Transverse colon (tissue), 4 donors: ENCODE measurements around the gene KIAA1958. TPM values are rescaled to one million over a fixed set of nuclear protein-coding genes. Genes with fewer than 3 reads are reported as not detected.

ENCODE experiments used
- DNase-seq: peaks from one replicate; pipeline ENCODE4 v3.0.0-alpha.2; 2019
- H3K27ac ChIP-seq, 4 donors: fragments of 200-600 bp; sonication (generic); 2 replicates each; pipeline ENCODE4 v1.5.1; 2016 to 2018; ENCODE audit warnings: inconsistent platforms in 4 of 4
- H3K27me3 ChIP-seq: fragments of 200-600 bp; sonication (generic); 2 replicates; pipeline ENCODE4 v1.5.1; 2017; ENCODE audit warnings: inconsistent platforms
- H3K36me3 ChIP-seq, 4 donors: fragments of 200-600 bp; sonication (generic); 2 replicates each; pipeline ENCODE4 v1.5.1; 2017 to 2019; ENCODE audit warnings: inconsistent platforms in 4 of 4
- H3K4me1 ChIP-seq, 4 donors: fragments of 200-600 bp; sonication (generic); 2 replicates each; pipeline ENCODE4 v1.5.1; 2017 to 2020; ENCODE audit warnings: inconsistent platforms in 4 of 4
- H3K4me3 ChIP-seq, 4 donors: fragments of 200-600 bp; sonication (generic); 1 replicate in 1 of 4; 2 replicates in 3 of 4; pipeline versions ENCODE4 v1.5.1 to v1.6.1; 2017 to 2019; ENCODE audit warnings: inconsistent platforms in 4 of 4
- H3K9me3 ChIP-seq, 2 donors: fragments of 200-600 bp; sonication (generic); 2 replicates each; pipeline ENCODE4 v1.5.1; 2017 to 2019; ENCODE audit warnings: inconsistent platforms in 2 of 2
- EP300 ChIP-seq: sonication (generic); formaldehyde crosslinking; IDR thresholded peaks from one replicate; pipeline ENCODE4 v1.6.1; 2017; ENCODE audit warnings: antibody characterized with exemption, low read depth
- POLR2A ChIP-seq: fragments of 450-650 bp; IDR thresholded peaks from one replicate; pipeline ENCODE4 v1.6.1; 2016; ENCODE audit warnings: antibody characterized with exemption, mild to moderate bottlenecking, moderate library complexity
- POLR2AphosphoS5 ChIP-seq, 3 donors: sonication (generic); formaldehyde crosslinking; IDR thresholded peaks; one replicate each; pipeline ENCODE4 v1.6.1; 2016; ENCODE audit warnings: antibody characterized with exemption in 3 of 3
- WGBS, 2 donors: methylation state at CpG; one replicate each; pipeline ENCODE4 v1.1.5; 2018; ENCODE audit warnings: low coverage in 1 of 2; 5-methylcytosine and 5-hydroxymethylcytosine counted together
- in situ Hi-C, 4 donors: fragments of 200-750 bp; cut with MboI; loops; one replicate each; pipeline versions ENCODE4 v1.15.0 to v1.15.1; 2017; ENCODE audit warnings: low sequenced_read_pairs in 3 of 4, low pct_ligation_motif_present in 1 of 4, low pct_unique_long_range_greater_than_20kb in 1 of 4
- intact Hi-C: fragments of 100-400 bp; cut with DNase I; formaldehyde crosslinking; loops from one replicate; pipeline ENCODE4 v1.15.1; 2023; ENCODE audit warnings: low total_unique reads
- total RNA-seq, 4 donors: library from RNA; depleted of rRNA; stranded (reverse); fragments of >200 nt; gene quantifications; one replicate each; pipeline ENCODE4 v1.1.0, GENCODE V29; 2016
- TF ChIP-seq, protein P1 (sequence below), 5 experiments: fragments of 200-600 bp in 3 of 5; fragments of 450-650 bp in 2 of 5; sonication (generic) in 3 of 5; IDR thresholded peaks; 1 replicate in 2 of 5; 2 replicates in 3 of 5; pipeline ENCODE4 v1.5.1; 2016 to 2017; ENCODE audit warnings: antibody characterized with exemption in 5 of 5, inconsistent platforms in 3 of 5, mild to moderate bottlenecking in 2 of 5, moderate library complexity in 1 of 5

The KIAA1958 gene
- total RNA-seq, 4 donors from 2014 or later = 5.0 to 12.4 (median 9.4) TPM

DNA sequence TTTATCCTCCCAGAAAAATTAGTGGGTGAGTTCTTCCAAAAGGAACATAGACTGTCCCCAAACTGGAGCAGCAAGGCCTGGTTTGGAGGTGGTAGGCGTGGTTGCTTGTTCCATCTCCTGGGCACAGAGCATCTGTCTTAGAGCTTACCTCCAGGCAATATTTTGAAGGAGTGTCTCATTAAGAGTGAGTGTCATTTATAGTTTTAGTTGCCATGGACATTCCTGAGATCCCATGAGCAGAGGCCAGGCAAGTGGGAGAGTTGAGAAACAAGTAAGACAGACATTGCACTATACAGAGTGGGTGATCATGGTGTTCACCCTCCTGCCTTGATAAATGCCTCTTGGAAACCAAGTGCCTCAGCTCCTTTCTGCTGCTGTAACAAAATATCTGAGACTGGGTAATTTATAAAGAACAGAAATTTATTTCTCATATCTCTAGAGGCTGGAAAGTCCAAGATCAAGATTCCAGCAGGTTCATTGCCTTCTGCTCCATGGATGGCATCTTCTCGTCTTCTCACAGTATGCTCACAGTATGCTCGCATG lies 68.5 kb downstream of the KIAA1958 start:
- TF ChIP-seq, protein P1, sequence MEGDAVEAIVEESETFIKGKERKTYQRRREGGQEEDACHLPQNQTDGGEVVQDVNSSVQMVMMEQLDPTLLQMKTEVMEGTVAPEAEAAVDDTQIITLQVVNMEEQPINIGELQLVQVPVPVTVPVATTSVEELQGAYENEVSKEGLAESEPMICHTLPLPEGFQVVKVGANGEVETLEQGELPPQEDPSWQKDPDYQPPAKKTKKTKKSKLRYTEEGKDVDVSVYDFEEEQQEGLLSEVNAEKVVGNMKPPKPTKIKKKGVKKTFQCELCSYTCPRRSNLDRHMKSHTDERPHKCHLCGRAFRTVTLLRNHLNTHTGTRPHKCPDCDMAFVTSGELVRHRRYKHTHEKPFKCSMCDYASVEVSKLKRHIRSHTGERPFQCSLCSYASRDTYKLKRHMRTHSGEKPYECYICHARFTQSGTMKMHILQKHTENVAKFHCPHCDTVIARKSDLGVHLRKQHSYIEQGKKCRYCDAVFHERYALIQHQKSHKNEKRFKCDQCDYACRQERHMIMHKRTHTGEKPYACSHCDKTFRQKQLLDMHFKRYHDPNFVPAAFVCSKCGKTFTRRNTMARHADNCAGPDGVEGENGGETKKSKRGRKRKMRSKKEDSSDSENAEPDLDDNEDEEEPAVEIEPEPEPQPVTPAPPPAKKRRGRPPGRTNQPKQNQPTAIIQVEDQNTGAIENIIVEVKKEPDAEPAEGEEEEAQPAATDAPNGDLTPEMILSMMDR (IDR thresholded peaks at IDR 0.05) = no peak
- intact Hi-C loops = no loop called here
- no peaks in the 10 kb centered on the region for H3K36me3 ChIP-seq
- H3K4me3 ChIP-seq = no peak overlapping the region
- peaks cover 0 to 10% (median 6%) of the 10 kb centered on the region in 4 donors for H3K4me1 ChIP-seq
- in situ Hi-C loops = no loop called here
- no peaks in the 10 kb centered on the region for H3K27me3 ChIP-seq
- DNase-seq = no peak
- 96 to 97% methylated on average over 3 of the region's 3 CpGs for WGBS, 2 donors
- H3K9me3 ChIP-seq = no peaks in the 10 kb centered on the region
- peak overlapping the region in 3 of 4 donors; percentile 62 to 72 (median 70) for H3K27ac ChIP-seq

DNA sequence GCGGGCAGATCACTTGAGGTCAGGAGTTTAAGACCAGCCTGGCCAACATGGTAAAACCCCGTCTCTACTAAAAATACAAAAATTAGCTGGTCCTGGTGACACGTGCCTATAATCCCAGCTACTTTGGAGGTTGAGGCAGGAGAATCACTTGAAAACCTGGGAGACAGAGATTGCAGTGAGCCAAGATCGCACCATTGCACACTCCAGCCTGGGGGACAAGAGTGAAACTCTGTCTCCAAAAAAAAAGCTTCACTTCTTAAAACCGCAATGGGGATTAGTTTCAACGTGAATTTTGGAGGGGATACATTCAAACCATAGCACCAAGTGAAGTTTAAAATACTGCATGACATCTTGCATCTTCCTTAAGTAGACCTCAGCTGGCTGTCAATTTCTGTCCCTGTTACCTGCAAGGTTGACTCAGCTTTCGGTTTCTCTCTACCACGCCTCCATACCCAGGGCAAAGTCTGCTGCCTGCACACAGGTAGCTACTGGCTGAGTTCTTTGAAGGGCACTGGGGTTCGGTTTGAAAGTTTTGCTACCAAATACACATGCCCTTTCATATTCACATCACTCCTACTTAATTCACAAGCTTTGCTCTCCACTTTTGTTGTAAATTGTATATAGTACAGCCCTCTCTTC lies 69.3 kb downstream of the KIAA1958 start:
- peaks cover 0 to 10% (median 6%) of the 10 kb centered on the region in 4 donors for H3K4me1 ChIP-seq
- in situ Hi-C loops (no loop called here), intact Hi-C loops (no loop called here)
- WGBS, 2 donors = 68 to 73% methylated on average over 5 to 9 of the region's 9 CpGs
- no peak overlapping the region for H3K4me3 ChIP-seq
- DNase-seq = peak; percentile 77
- peak in 1 of 3 donors; percentile 11 for TF ChIP-seq POLR2AphosphoS5 (IDR thresholded peaks at IDR 0.05)
- TF ChIP-seq, protein P1 (IDR thresholded peaks at IDR 0.05) = no peak
- no peaks in the 10 kb centered on the region for H3K27me3 ChIP-seq
- H3K9me3 ChIP-seq = no peaks in the 10 kb centered on the region
- peak overlapping the region; percentile 47 to 72 (median 66) for H3K27ac ChIP-seq
- H3K36me3 ChIP-seq = no peaks in the 10 kb centered on the region

DNA sequence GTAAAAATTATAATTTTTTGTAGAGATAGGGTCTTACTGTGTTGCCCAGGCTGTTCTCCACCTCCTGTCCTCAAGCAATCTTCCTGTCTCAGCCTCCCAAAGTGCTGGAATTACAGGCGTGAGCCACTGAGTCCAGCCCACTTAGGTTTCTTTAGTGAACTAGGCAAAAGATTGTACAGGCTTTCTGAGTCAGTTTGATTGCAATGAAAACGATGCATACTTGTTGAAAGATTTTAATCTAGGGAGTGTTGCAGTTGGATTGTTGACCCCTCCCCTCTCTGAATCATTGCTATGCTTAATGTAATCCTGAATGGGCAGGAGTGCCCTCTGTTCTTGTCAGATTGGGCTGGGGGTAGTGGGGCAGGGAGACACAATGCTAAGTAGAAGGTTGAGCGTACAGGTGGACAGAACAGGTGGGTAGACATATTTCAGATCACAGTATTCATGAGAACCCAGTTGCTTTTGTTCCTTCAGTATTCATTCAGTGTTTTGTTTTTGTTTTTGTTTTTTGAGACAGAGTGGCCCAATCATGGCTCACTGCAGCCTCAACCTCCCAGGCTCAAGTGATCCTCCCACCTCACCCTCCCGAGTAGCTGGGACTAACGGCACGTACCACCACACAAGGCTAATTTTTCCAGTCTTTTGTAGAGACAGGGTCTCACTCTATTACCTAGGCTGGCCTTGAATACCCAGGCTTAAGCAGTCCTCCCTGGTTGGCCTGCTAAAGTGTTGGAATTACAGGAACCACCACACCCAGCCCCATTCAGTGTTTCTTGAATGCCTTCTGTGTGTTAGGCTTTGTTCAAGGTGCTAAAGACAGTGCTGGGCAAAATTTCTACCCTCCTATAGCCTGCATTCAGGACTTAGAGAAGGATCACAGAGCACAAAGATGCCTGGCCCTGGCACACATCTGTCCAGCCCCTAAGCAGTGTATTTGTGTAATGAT lies 70.1 kb downstream of the KIAA1958 start:
- no peak for DNase-seq
- TF ChIP-seq, protein P1 (IDR thresholded peaks at IDR 0.05) = no peak
- no peak for TF ChIP-seq POLR2A
- no peak for TF ChIP-seq EP300
- no peak for TF ChIP-seq POLR2AphosphoS5 (IDR thresholded peaks at IDR 0.05)
- WGBS, 2 donors = 75 to 80% methylated on average over 1 to 6 of the region's 6 CpGs
- Histone ChIP-seq H3K36me3 (no peaks in the 10 kb centered on the region), H3K4me3 (no peak overlapping the region), H3K27ac (peak overlapping the region; percentile 47 to 72 (median 66)), H3K4me1 (peaks cover 0 to 10% (median 6%) of the 10 kb centered on the region in 4 donors), H3K27me3 (no peaks in the 10 kb centered on the region), H3K9me3 (no peaks in the 10 kb centered on the region)
- intact Hi-C loops = no loop called here
- in situ Hi-C loops = no loop called here

DNA sequence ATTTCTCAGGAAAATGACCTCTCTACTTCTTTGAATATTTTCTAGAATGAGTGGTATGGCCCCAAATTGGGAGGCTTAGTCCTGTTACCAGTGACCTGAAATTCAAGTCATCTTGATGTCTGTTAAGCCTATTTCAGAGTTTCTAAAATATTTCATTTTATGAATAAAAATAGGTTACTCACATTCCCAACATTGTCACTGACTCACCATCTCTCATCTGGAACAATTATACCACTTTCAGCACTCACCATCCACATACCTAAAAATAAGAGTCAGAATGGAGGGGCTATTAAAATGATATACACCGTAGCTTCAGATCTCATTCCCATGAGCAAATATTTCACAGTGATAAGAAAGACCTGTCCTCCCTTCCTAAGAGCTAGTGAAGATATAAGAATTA lies 71.8 kb downstream of the KIAA1958 start:
- in situ Hi-C loops = no loop called here
- no peaks in the 10 kb centered on the region for H3K27me3 ChIP-seq
- 85 to 100% methylated on average over 1 of the region's 1 CpG for WGBS, 2 donors
- DNase-seq = no peak
- TF ChIP-seq EP300 (no peak), POLR2A (no peak), POLR2AphosphoS5 (IDR thresholded peaks at IDR 0.05) (no peak)
- TF ChIP-seq, protein P1 (IDR thresholded peaks at IDR 0.05) = no peak
- H3K27ac ChIP-seq = no peak overlapping the region
- H3K4me1 ChIP-seq = peaks cover 0 to 10% (median 6%) of the 10 kb centered on the region in 4 donors
- no peaks in the 10 kb centered on the region for H3K9me3 ChIP-seq
- no peaks in the 10 kb centered on the region for H3K36me3 ChIP-seq
- intact Hi-C loops = no loop called here
- no peak overlapping the region for H3K4me3 ChIP-seq
